22Rv1 (cell line): ENCODE measurements around the gene OVOL2.

Experiments used
- H3K27ac ChIP-seq: fragments of 450-650 bp; 2 replicates; pipeline ENCODE4 v1.5.1; 2017
- CTCF ChIP-seq: fragments of 450-650 bp; IDR thresholded peaks from 2 replicates; pipeline ENCODE4 v1.5.1; 2017; ENCODE audit warnings: mild to moderate bottlenecking
- ZFX ChIP-seq: fragments of 450-650 bp; IDR thresholded peaks from 2 replicates; pipeline ENCODE4 v1.6.1; 2017; ENCODE audit warnings: antibody characterized with exemption, borderline replicate concordance

OVOL2 gene

DNA sequence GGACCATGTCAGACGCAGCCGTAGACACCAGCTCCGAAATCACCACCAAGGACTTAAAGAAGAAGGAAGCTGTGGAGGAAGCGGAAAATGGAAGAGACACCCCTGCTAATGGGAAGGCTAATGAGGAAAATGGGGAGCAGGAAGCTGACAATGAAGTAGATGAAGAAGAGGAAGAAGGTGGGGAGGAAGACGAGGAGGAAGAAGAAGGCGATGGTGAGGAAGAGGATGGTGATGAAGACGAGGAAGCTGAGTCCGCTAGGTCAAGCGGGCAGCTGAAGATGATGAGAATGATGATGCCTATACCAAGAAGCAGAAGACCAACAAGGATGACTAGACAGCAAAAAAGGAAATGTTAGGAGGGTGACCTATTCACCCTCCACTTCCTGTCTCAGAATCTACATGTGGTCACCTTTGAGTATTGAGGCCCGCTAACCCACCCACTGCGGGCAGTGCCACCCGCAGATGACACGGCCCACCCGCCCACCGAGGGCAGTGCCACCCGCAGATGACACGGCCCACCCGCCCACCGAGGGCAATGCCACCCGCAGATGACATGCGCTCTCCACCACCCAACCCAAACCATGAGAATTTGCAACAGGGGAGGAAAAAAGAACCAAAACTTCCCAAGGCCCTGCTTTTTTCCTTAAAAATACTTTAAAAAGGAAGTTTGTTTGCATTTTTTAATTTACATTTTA is 45.6 kb downstream of the OVOL2 start:
- TF ChIP-seq ZFX = no peak
- no peak for TF ChIP-seq CTCF
- H3K27ac ChIP-seq = no peak overlapping the region

GRCh38 chr20:18011482-18011881 is 46.2 kb downstream of the OVOL2 start:
- TF ChIP-seq ZFX = no peak
- no peak for TF ChIP-seq CTCF
- no peak overlapping the region for H3K27ac ChIP-seq

GRCh38 chr20:18009116-18009515 is 48.6 kb downstream of the OVOL2 start:
- TF ChIP-seq ZFX (no peak), CTCF (no peak)
- no peak overlapping the region for H3K27ac ChIP-seq

DNA sequence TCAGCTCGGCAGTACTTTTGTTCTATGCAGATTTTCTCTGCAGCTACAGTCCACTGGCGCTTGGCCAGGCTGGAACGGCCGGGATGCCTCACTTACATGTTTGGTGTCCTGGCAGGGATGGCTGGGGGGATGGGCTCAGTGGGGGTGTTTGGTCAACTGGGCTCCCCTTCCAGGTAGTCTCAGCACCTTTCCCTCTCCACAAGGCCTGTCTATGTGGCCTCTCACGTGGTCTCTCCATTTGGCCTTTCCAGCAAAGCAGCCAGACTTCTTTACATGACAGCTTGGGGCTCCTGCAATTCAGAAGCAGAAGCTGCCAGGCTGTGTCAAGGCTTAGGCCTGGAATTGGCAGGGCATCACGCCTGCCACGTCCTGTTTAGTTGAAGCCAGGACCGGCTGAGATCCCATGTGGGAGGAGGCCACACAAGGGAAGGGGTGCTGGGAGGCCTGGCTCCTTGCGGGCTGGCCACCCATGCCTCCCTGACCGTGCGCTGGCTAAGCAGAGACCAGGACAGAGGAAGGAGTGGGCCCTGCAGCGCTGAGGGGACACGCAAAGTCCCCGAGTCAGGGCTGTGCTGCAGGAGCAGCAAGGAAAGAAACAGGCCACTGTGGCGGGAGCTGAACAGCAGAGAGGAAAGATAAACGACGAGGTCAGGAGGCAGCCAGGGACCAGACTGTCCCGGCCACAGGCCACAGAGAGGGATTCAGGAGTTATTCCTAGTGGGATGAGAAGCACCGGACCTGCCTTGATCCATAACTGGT is 50.0 kb downstream of the OVOL2 start:
- H3K27ac ChIP-seq = no peak overlapping the region

GRCh38 chr20:18006684-18007083 is 51.0 kb downstream of the OVOL2 start:
- no peak overlapping the region for H3K27ac ChIP-seq
- TF ChIP-seq ZFX (no peak), CTCF (no peak)

More for the DNA sequence above, 50.0 kb downstream of the OVOL2 start:
- TF ChIP-seq ZFX = no peak
- TF ChIP-seq CTCF = no peak

DNA sequence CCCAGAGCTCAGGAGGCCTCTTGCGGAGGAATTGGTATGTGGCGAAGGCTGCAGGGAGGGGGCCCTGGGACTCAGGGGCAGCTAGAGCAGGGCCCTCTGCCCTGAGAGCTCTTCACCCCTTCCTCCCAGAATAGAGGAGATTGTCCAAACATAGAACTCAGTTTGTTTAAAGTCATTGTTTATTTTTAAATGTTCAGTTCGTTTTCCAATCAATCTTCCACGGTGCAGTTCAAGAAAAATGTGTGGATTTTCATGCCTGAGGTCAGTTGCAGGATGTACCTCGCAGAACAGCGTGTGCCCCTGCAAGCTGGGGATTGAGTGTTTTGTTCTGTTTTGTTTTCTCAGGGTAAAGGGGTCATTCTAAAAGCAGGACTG is 51.7 kb downstream of the OVOL2 start:
- H3K27ac ChIP-seq = no peak overlapping the region
- no peak for TF ChIP-seq ZFX
- no peak for TF ChIP-seq CTCF
